K562 (cell line): ENCODE measurements around the gene NANS.

Experiments
- CCAR2 ChIP-seq: fragments of 200-400 bp; formaldehyde crosslinking; IDR thresholded peaks from 2 replicates; pipeline ENCODE4 v1.6.1; 2017; ENCODE audit warnings: mild to moderate bottlenecking, low read depth, low read length
- CREB1 ChIP-seq, 2 experiments: sonication (generic) in 1 of 2; formaldehyde crosslinking in 1 of 2; IDR thresholded peaks; 2 replicates each; pipeline versions ENCODE4 v1.6.1 to v1.8.0; 2012 to 2022; ENCODE audit warnings: inconsistent platforms in 1 of 2, mild to moderate bottlenecking in 1 of 2, missing genetic modification reagents in 1 of 2, moderate library complexity in 1 of 2
- CTCF ChIP-seq, 3 experiments: IDR thresholded peaks in 2 of 3; conservative IDR thresholded peaks in 1 of 3; 2 replicates each; pipeline ENCODE4 v1.5.1; 2011 to 2012; ENCODE audit warnings: low read length in 3 of 3, mild to moderate bottlenecking in 3 of 3, control low read depth in 2 of 3, improper control_type of control experiment in 1 of 3, inconsistent platforms in 1 of 3, low read depth in 1 of 3, mixed read lengths in 1 of 3, moderate library complexity in 1 of 3; ENCODE audit not compliant: insufficient read depth in 2 of 3
- EZH2 ChIP-seq: IDR thresholded peaks from 2 replicates; pipeline ENCODE4 v1.6.1; 2012; ENCODE audit warnings: low read depth, mild to moderate bottlenecking, inconsistent platforms, low read length, borderline replicate concordance
- KDM1A ChIP-seq, 2 experiments: fragments of 450-650 bp; IDR thresholded peaks; 2 replicates each; pipeline ENCODE4 v1.6.1; 2016; ENCODE audit warnings: mild to moderate bottlenecking in 2 of 2
- MEIS2 ChIP-seq: fragments of 450-650 bp; IDR thresholded peaks from 2 replicates; pipeline ENCODE4 v1.6.1; 2014; ENCODE audit warnings: mild to moderate bottlenecking; ENCODE audit not compliant: partially characterized antibody
- MYC ChIP-seq, 2 experiments: fragments of 250-450 bp in 1 of 2; sonication (Bioruptor Pico) in 1 of 2; IDR thresholded peaks; 2 replicates each; pipeline versions ENCODE4 v1.5.1 to v1.6.1; 2012 to 2021; ENCODE audit warnings: low read depth in 2 of 2, borderline replicate concordance in 1 of 2, improper control_type of control experiment in 1 of 2, low read length in 1 of 2, mild to moderate bottlenecking in 1 of 2, moderate library complexity in 1 of 2
- POLR2A ChIP-seq: fragments of 450-650 bp; conservative IDR thresholded peaks from 2 replicates; pipeline ENCODE4 v1.6.1; 2016
- POLR2AphosphoS5 ChIP-seq: IDR thresholded peaks from 2 replicates; pipeline ENCODE4 v1.6.1; 2011; ENCODE audit warnings: mild to moderate bottlenecking, low read depth, low read length, moderate library complexity; ENCODE audit not compliant: control insufficient read depth, insufficient read depth
- RAD21 ChIP-seq, 2 experiments: fragments of 250-450 bp in 1 of 2; fragments of 450-650 bp in 1 of 2; sonication (Bioruptor Pico) in 1 of 2; formaldehyde crosslinking in 1 of 2; IDR thresholded peaks in 1 of 2; conservative IDR thresholded peaks in 1 of 2; 2 replicates each; pipeline versions ENCODE4 v1.4.0 to v1.8.0; 2020 to 2022; ENCODE audit warnings: mild to moderate bottlenecking in 2 of 2, moderate library complexity in 1 of 2
- RFX5 ChIP-seq: IDR thresholded peaks from 2 replicates; pipeline ENCODE4 v1.6.1; 2011; ENCODE audit warnings: low read depth, mild to moderate bottlenecking, improper control_type of control experiment, low read length
- ZKSCAN3 ChIP-seq: fragments of 250-450 bp; sonication (Bioruptor Pico); IDR thresholded peaks from 2 replicates; pipeline ENCODE4 v1.4.0; 2020

- TF ChIP-seq CCAR2 (no peak), MYC (IDR thresholded peaks at IDR 0.05; ENCODE audit: low read depth, low read length) (no peak), MYC (CRISPR knock-in tag; IDR thresholded peaks at IDR 0.05; ENCODE audit: borderline replicate concordance, low read depth) (no peak), POLR2A (no peak), MEIS2 (no peak), ZKSCAN3 (no peak), KDM1A (IDR thresholded peaks at IDR 0.05) (no peak), CREB1 (IDR thresholded peaks at IDR 0.05) (no peak), CREB1 (CRISPR knock-in tag; IDR thresholded peaks at IDR 0.05) (no peak), RAD21 (CRISPR knock-in tag; conservative IDR thresholded peaks at IDR 0.05 in 1 of 2, IDR thresholded peaks at IDR 0.05 in 1 of 2) (no peak), CTCF (IDR thresholded peaks at IDR 0.05 in 2 of 3, conservative IDR thresholded peaks at IDR 0.05 in 1 of 3; ENCODE audit: insufficient read depth in 2 of 3, low read depth in 1 of 3, low read length in 3 of 3) (no peak), POLR2AphosphoS5 (no peak), EZH2 (no peak), RFX5 (no peak)
Observed at GRCh38 chr9:98069551-98069950, 13.0 kb downstream of the NANS start.
